Measurements from ENCODE around the gene PLXDC2.

The PLXDC2 gene

GRCh38 chr10:19848226-19848985 is 32.2 kb downstream of the PLXDC2 start:
- H3K27ac ChIP-seq = no peak overlapping the region
- no peak for DNase-seq (ENCODE audit: low read depth, low spot score)

- H3K27ac ChIP-seq = no peak overlapping the region
- no peak for DNase-seq (ENCODE audit: low read depth, low spot score)
Measured at GRCh38 chr10:19853831-19854230, 37.6 kb downstream of the PLXDC2 start.

GRCh38 chr10:19857876-19858275 is 41.6 kb downstream of the PLXDC2 start:
- DNase-seq (ENCODE audit: low read depth, low spot score) = no peak
- no peak overlapping the region for H3K27ac ChIP-seq

- no peak overlapping the region for H3K27ac ChIP-seq
- no peak for DNase-seq (ENCODE audit: low read depth, low spot score)
Measured at GRCh38 chr10:19860107-19860506, 43.9 kb downstream of the PLXDC2 start.

- no peak for DNase-seq (ENCODE audit: low read depth, low spot score)
- no peak overlapping the region for H3K27ac ChIP-seq
Measured at GRCh38 chr10:19862811-19863515, 46.7 kb downstream of the PLXDC2 start.

GRCh38 chr10:19865676-19866075 is 49.4 kb downstream of the PLXDC2 start:
- H3K27ac ChIP-seq = no peak overlapping the region
- no peak for DNase-seq (ENCODE audit: low read depth, low spot score)

- DNase-seq (ENCODE audit: low read depth, low spot score) = no peak
- H3K27ac ChIP-seq = no peak overlapping the region
Measured at GRCh38 chr10:19869370-19869769, 53.1 kb downstream of the PLXDC2 start.

- no peak overlapping the region for H3K27ac ChIP-seq
- DNase-seq (ENCODE audit: low read depth, low spot score) = no peak
Measured at GRCh38 chr10:19872504-19873271, 56.5 kb downstream of the PLXDC2 start.

- no peak for DNase-seq (ENCODE audit: low read depth, low spot score)
- no peak overlapping the region for H3K27ac ChIP-seq
Measured at GRCh38 chr10:19874190-19874589, 58.0 kb downstream of the PLXDC2 start.

GRCh38 chr10:19874791-19875190 is 58.6 kb downstream of the PLXDC2 start:
- H3K27ac ChIP-seq = no peak overlapping the region
- DNase-seq (ENCODE audit: low read depth, low spot score) = no peak

- no peak for DNase-seq (ENCODE audit: low read depth, low spot score)
- H3K27ac ChIP-seq = no peak overlapping the region
Measured at GRCh38 chr10:19876570-19876969, 60.3 kb downstream of the PLXDC2 start.

- DNase-seq (ENCODE audit: low read depth, low spot score) = no peak
- H3K27ac ChIP-seq = no peak overlapping the region
Measured at GRCh38 chr10:19877466-19878255, 61.4 kb downstream of the PLXDC2 start.

- H3K27ac ChIP-seq = no peak overlapping the region
- no peak for DNase-seq (ENCODE audit: low read depth, low spot score)
Measured at GRCh38 chr10:19882621-19883020, 66.4 kb downstream of the PLXDC2 start.

GRCh38 chr10:19888061-19888660 is 71.9 kb downstream of the PLXDC2 start:
- no peak for DNase-seq (ENCODE audit: low read depth, low spot score)
- H3K27ac ChIP-seq = no peak overlapping the region

GRCh38 chr10:19889256-19889655 is 73.0 kb downstream of the PLXDC2 start:
- no peak for DNase-seq (ENCODE audit: low read depth, low spot score)
- no peak overlapping the region for H3K27ac ChIP-seq

GRCh38 chr10:19891429-19891828 is 75.2 kb downstream of the PLXDC2 start:
- no peak for DNase-seq (ENCODE audit: low read depth, low spot score)
- no peak overlapping the region for H3K27ac ChIP-seq

- DNase-seq (ENCODE audit: low read depth, low spot score) = no peak
- no peak overlapping the region for H3K27ac ChIP-seq
Measured at GRCh38 chr10:19892270-19892669, 76.0 kb downstream of the PLXDC2 start.

GRCh38 chr10:19892677-19893076 is 76.4 kb downstream of the PLXDC2 start:
- no peak overlapping the region for H3K27ac ChIP-seq
- no peak for DNase-seq (ENCODE audit: low read depth, low spot score)

- no peak for DNase-seq (ENCODE audit: low read depth, low spot score)
- no peak overlapping the region for H3K27ac ChIP-seq
Measured at GRCh38 chr10:19895500-19895899, 79.3 kb downstream of the PLXDC2 start.

- no peak for DNase-seq (ENCODE audit: low read depth, low spot score)
Measured at GRCh38 chr10:19902456-19902855, 86.2 kb downstream of the PLXDC2 start.

More at GRCh38 chr10:19902456-19902855, 86.2 kb downstream of the PLXDC2 start:
- H3K27ac ChIP-seq = no peak overlapping the region

All from epithelial cell of prostate (primary cell).